ENCODE measurements around the gene BICRAL.
"Not testable (repeated sequence)": the region's sequence is repeated elsewhere in the genome, so short reads cannot be mapped to it uniquely, and the experiment has no call there.

BICRAL gene

DNA sequence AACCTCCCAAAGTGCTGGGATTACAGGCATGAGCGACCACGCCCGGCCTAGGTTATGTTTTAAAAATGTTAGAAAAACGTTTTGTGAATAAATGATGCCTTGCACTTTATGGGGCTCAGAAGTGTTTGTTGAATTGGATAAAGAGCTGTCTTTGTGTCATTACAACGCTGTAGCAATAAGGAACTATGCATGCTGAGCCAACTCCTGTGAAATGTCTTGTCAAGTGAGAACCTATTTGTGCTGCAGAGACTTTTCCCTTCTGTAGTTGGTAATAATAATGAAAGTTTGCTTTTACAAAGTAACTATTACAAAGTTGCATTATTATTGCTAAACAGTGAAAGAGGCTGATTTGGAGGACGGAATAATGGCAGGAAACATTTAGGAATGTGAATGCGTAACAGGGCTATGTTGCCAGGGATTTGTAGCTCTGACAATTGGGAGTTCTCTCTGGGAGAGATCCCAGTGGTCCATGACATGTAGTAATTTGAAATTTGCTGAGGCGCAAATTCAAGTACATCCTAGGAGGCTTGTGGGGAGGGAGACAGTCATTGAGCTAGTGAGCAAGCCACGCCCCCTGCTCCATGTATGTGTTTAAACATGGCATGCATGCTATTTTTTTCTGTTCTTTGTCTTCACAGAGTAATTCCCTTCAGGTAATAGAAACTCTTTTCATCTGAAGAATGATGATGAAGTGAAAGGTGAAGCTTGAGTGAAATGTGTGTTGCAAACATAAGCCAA is 16.8 kb upstream of the BICRAL start:
- DNase-seq (ENCODE audit: low read depth in 4 of 4, low spot score in 1 of 4): no peak

DNA sequence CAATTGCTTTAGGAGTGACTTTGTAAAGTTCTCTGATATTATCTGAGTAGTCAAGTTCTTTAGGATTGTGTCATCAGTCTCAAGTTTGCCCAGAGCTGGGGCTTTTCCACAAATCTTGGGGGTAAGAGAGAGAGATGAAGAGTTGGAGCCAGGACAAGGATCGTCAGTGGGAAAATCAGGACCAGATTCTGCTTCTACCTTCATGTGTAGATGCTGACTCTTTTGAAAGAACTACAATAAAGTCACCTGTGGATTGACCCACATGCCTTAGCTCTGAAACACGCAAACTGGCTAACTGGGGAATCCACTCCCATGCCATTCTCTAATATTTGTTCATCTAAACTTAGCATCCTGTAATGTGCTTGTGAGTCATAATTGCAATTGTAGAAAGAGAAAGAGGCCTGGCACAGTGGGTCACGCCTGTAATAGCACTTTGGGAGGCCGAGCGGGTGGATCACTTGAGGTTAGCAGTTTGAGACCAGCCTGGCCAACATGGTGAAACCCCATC is 15.6 kb upstream of the BICRAL start:
- DNase-seq (ENCODE audit: low read depth in 4 of 4, low spot score in 1 of 4): no peak

- DNase-seq (ENCODE audit: low read depth in 4 of 4, low spot score in 1 of 4): no peak
These were observed 12.8 kb upstream of the BICRAL start for GRCh38 chr6:42769051-42769450.

DNA sequence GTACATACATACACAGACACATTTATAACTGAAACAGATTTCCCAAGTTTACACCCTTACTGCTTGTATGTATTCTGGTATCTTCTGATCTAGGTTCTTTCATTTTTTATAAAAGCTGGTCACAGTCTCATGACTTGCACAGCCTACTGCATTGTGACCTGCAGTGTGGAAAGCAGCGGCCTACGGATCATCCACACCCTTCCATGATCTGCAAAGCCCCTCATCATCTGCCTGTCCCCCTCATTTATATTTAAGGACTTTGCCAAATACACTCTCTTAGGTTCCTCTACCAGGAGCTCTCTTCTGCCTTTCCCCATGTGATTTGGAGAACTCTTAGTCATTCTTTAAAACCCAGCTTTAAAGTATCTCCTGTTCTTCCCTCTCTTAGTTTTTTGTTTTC is 12.0 kb upstream of the BICRAL start:
- DNase-seq (ENCODE audit: low read depth in 4 of 4, low spot score in 1 of 4): no peak

DNA sequence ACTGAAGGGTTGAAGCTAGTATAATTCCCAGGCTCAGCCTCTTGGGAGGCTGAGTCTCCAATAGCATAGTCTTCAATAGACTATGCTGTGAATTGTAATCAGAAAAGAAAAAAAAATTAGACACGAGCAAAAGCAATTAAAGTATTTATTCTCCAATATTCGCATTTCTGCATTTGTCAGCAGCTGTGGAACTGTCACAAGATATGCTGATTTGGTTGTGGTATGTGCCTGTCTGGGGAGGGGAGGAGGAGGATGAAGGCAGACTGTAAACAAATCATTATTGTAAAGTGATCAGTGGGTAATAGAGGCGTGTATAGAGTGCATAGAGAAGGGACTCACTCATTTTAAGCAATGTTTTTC is 10.1 kb upstream of the BICRAL start:
- no peak for DNase-seq (ENCODE audit: low read depth in 4 of 4, low spot score in 1 of 4)

- no peak for DNase-seq (ENCODE audit: low read depth in 4 of 4, low spot score in 1 of 4)
These were observed 7.7 kb upstream of the BICRAL start for GRCh38 chr6:42774201-42774600.

GRCh38 chr6:42774821-42775487 is 6.9 kb upstream of the BICRAL start:
- DNase-seq (ENCODE audit: low read depth in 4 of 4, low spot score in 1 of 4): not testable (repeated sequence)

DNA sequence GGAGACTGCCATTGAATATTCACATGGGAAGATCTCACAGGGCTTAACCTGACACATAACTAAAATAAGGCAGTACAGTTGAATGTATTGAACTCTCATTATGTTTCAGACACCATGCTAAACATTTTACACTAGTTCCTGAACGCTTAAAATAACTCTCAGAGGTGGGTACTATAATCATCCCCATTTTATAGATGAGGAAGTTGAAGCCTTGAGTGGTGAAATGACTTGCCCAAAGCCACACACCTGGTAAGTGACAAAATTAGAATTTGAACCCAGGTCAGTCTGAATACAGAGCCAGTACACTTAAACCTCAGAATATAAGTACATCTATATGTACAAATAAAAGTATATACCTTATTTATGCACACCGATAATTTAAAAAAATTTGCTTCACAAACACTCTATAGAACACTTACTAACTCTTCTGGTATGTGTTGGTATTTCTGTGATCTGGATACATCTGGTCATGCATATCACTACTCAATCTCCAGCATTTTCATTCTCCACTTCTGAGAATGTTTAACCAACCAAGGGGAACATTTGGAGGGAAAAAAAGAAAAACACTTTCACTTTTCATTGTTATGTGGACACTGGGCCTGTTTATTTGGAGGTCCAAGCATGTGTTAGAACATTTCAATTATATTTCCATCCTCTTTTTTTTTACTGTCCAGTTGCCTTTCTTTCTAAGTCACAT is 4.6 kb upstream of the BICRAL start:
- DNase-seq (ENCODE audit: low read depth in 4 of 4, low spot score in 1 of 4): no peak

DNA sequence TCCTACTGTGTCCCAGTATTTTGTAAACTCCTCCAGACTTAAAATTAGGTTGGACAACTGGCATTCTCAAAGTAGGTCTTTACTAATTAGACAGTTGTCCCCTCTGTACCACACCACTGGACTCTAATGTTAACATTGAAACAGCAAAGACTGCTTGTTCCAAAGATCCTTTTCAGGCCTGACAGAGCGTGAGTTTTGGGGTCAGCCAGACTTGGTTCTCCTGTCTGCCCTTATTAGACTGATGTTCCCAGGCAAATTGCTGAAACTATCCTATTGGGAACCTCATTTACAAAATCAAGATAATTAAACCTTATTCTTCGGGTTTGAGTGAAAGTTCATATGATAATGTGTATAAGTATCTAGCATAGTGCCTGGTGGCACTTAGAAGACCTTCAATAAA is 3.7 kb upstream of the BICRAL start:
- DNase-seq (ENCODE audit: low read depth in 4 of 4, low spot score in 1 of 4): no peak

DNA sequence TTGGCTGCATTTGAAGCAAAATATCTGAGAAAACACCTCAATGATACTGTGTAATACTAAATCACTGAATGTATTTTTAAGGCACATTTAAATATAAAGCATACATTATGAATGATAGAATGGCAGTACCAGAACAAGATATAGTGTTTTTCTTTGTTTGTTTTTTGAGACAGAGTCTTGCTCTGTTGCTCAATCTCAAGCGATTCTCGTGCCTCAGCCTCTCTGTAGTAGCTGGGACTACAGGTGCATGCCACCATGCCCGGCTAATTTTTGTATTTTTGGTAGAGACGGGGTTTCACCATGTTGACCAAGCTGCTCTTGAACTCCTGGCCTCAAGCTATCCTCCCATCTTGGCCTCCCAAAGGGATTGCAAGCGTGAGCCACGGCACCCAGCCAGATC is 2.3 kb upstream of the BICRAL start:
- DNase-seq (ENCODE audit: low read depth in 4 of 4, low spot score in 1 of 4): no peak

GRCh38 chr6:42781546-42781795 is 381 bp upstream of the BICRAL start:
- no peak for DNase-seq (ENCODE audit: low read depth in 4 of 4, low spot score in 1 of 4)

DNA sequence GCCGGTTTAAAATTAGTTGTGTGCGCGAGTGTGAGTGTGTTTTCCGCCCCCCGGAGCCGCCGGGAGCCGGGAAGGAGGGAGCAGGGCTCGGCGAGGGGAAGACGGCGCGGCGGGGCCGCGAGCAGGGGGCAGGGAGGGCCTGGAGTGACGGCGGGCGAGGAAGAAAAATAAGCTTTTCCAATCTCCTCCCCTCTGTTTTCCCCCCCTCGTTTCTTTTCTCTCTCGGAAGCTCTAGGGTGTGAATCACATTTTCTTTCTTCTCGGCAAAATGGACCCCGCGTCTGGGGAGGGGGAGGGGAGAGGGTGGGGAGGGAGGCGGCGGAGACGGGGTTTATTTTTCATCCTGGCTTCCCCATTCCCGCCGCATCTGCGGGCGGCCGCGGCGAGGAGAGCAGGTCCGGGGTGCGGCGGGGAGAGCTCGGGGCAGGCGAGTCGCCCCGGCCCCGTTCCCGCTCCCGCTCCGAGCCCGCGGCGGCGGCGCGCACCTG is 881 bp downstream of the BICRAL start:
- DNase-seq (ENCODE audit: low read depth in 4 of 4, low spot score in 1 of 4): peak; percentile 39 to 62 (median 50)

GRCh38 chr6:42783177-42783875 is 1.5 kb downstream of the BICRAL start:
- peak; percentile 48 to 61 (median 56) for DNase-seq (ENCODE audit: low read depth in 4 of 4, low spot score in 1 of 4)

GRCh38 chr6:42783876-42784642 is 2.2 kb downstream of the BICRAL start:
- no peak for DNase-seq (ENCODE audit: low read depth in 4 of 4, low spot score in 1 of 4)

- DNase-seq (ENCODE audit: low read depth in 4 of 4, low spot score in 1 of 4): no peak
These were observed 3.1 kb downstream of the BICRAL start for GRCh38 chr6:42784717-42785498.

DNA sequence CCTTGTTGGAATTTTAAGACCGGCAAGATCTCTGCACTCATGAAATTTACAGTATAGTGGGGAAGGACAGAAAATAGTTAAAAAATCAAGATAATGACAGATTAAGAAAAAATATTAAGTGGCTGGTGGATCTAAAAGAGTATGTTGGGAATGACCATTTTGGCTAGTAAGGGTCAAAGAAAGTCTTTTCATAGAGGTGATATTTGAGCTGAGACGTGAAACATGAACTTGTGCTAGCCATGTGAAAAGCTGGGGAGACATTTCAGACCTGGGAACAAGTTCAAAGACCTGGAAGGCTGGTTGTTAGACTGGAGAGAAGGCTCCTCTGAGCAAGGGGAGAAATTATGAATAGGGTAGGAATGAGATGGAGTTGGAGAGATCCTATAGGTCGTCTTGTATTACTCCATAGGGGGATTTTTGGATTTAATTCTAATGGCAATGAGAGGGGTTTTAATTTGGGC is 4.7 kb downstream of the BICRAL start:
- no peak for DNase-seq (ENCODE audit: low read depth in 4 of 4, low spot score in 1 of 4)

DNA sequence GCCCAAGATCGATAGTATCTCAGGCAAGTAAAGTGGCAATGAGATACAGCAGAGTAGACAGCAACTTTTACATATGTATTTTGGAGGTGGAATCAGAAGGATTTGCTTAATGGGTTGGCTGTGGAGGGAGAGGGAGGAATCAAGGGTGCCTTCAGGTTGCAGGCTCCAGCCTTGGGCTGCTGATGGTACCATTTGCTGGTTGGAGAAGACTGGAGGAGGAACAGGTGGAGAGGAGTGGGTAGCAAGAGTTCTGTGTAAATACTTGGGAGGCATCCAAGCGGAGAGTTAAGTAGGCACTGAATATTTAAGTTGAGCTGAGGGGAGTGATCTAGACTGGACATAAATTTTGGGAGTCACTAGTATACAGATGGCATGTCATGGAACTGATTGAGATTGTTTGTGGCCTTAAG is 5.2 kb downstream of the BICRAL start:
- no peak for DNase-seq (ENCODE audit: low read depth in 4 of 4, low spot score in 1 of 4)

GRCh38 chr6:42788671-42789070 is 6.8 kb downstream of the BICRAL start:
- no peak for DNase-seq (ENCODE audit: low read depth in 4 of 4, low spot score in 1 of 4)

- no peak for DNase-seq (ENCODE audit: low read depth in 4 of 4, low spot score in 1 of 4)
These were observed 8.8 kb downstream of the BICRAL start for GRCh38 chr6:42790549-42791181.

Data from stimulated activated CD4-positive, alpha-beta T cell treated with anti-CD3 and anti-CD28 coated beads, Interleukin-1b, Interleukin-23, amount 100 ng/mL, for 24 hours (primary cell).